Stimulated activated CD8-positive, alpha-beta memory T cell treated with anti-CD3 and anti-CD28 coated beads, Interleukin-12 subunit alpha, Interleukin-12 subunit beta, amount 100 ng/mL, for 24 hours (primary cell): ENCODE results near the gene CHMP5.

Source experiments
- DNase-seq: peaks from one replicate; pipeline ENCODE4 v3.0.0-alpha.2; 2020; ENCODE audit errors: extremely low read depth

The CHMP5 gene

GRCh38 chr9:33244137-33244784, 20.6 kb upstream of the CHMP5 start:
- DNase-seq = no peak

GRCh38 chr9:33245341-33245740, 19.5 kb upstream of the CHMP5 start:
- DNase-seq = no peak

- no peak for DNase-seq
These were observed 18.5 kb upstream of the CHMP5 start for GRCh38 chr9:33246269-33246860.

GRCh38 chr9:33248606-33249005, 16.2 kb upstream of the CHMP5 start:
- DNase-seq = no peak

GRCh38 chr9:33249087-33249658, 15.7 kb upstream of the CHMP5 start:
- DNase-seq = no peak

- DNase-seq = no peak
These were observed 14.9 kb upstream of the CHMP5 start for GRCh38 chr9:33249983-33250382.

GRCh38 chr9:33250458-33250995, 14.3 kb upstream of the CHMP5 start:
- no peak for DNase-seq

GRCh38 chr9:33254211-33254610, 10.6 kb upstream of the CHMP5 start:
- DNase-seq = no peak

- no peak for DNase-seq
These were observed 9.8 kb upstream of the CHMP5 start for GRCh38 chr9:33255014-33255413.

- DNase-seq = no peak
These were observed 9.4 kb upstream of the CHMP5 start for GRCh38 chr9:33255471-33255870.

- no peak for DNase-seq
These were observed 8.6 kb upstream of the CHMP5 start for GRCh38 chr9:33256236-33256635.

GRCh38 chr9:33257276-33257675, 7.6 kb upstream of the CHMP5 start:
- no peak for DNase-seq

- DNase-seq = no peak
These were observed 4.5 kb upstream of the CHMP5 start for GRCh38 chr9:33260372-33260771.

- no peak for DNase-seq
These were observed 1.5 kb upstream of the CHMP5 start for GRCh38 chr9:33263131-33264002.

- no peak for DNase-seq
These were observed 811 bp upstream of the CHMP5 start for GRCh38 chr9:33264003-33264472.

- no peak for DNase-seq
These were observed 489 bp downstream of the CHMP5 start for GRCh38 chr9:33265211-33265865.

- DNase-seq = no peak
These were observed 2.4 kb downstream of the CHMP5 start for GRCh38 chr9:33267151-33267767.

- no peak for DNase-seq
These were observed 5.3 kb downstream of the CHMP5 start for GRCh38 chr9:33270146-33270545.

- no peak for DNase-seq
These were observed 7.2 kb downstream of the CHMP5 start for GRCh38 chr9:33272061-33272460.

GRCh38 chr9:33273266-33273971, 8.6 kb downstream of the CHMP5 start:
- no peak for DNase-seq

GRCh38 chr9:33273972-33274328, 9.1 kb downstream of the CHMP5 start:
- DNase-seq = no peak
